GM21367 (cell line): ENCODE data around the gene UNC13C.

Source experiments
- ATAC-seq: cut with Tn5 transposase; IDR thresholded peaks from one replicate; pipeline ENCODE4 v1.9.1; 2021; ENCODE audit not compliant: unreplicated experiment

UNC13C gene

GRCh38 chr15:54109014-54109413 is 130.8 kb downstream of the UNC13C start:
- no peak for ATAC-seq

- no peak for ATAC-seq
These were observed 140.8 kb downstream of the UNC13C start for GRCh38 chr15:54119051-54119450.

GRCh38 chr15:54120949-54121463 is 142.8 kb downstream of the UNC13C start:
- ATAC-seq: no peak

- ATAC-seq: no peak
These were observed 149.3 kb downstream of the UNC13C start for GRCh38 chr15:54127574-54127973.

- ATAC-seq: no peak
These were observed 153.2 kb downstream of the UNC13C start for GRCh38 chr15:54131410-54131809.

GRCh38 chr15:54149115-54149531 is 170.9 kb downstream of the UNC13C start:
- ATAC-seq: no peak

GRCh38 chr15:54150255-54150654 is 172.0 kb downstream of the UNC13C start:
- no peak for ATAC-seq

- no peak for ATAC-seq
These were observed 180.8 kb downstream of the UNC13C start for GRCh38 chr15:54159012-54159411.

- ATAC-seq: no peak
These were observed 209.1 kb downstream of the UNC13C start for GRCh38 chr15:54187325-54187724.

GRCh38 chr15:54197995-54198394 is 219.8 kb downstream of the UNC13C start:
- ATAC-seq: no peak

- no peak for ATAC-seq
These were observed 228.5 kb downstream of the UNC13C start for GRCh38 chr15:54206586-54207321.

GRCh38 chr15:54208786-54209185 is 230.5 kb downstream of the UNC13C start:
- no peak for ATAC-seq

- ATAC-seq: no peak
These were observed 234.4 kb downstream of the UNC13C start for GRCh38 chr15:54212635-54213034.

GRCh38 chr15:54226455-54226854 is 248.2 kb downstream of the UNC13C start:
- ATAC-seq: no peak

- no peak for ATAC-seq
These were observed 249.3 kb downstream of the UNC13C start for GRCh38 chr15:54227569-54227968.

GRCh38 chr15:54250326-54250725 is 272.1 kb downstream of the UNC13C start:
- ATAC-seq: no peak

GRCh38 chr15:54256190-54256589 is 277.9 kb downstream of the UNC13C start:
- no peak for ATAC-seq

GRCh38 chr15:54273928-54274327 is 295.7 kb downstream of the UNC13C start:
- no peak for ATAC-seq

GRCh38 chr15:54277834-54278233 is 299.6 kb downstream of the UNC13C start:
- ATAC-seq: no peak

GRCh38 chr15:54280726-54281125 is 302.5 kb downstream of the UNC13C start:
- no peak for ATAC-seq

GRCh38 chr15:54282228-54282836 is 304.1 kb downstream of the UNC13C start:
- no peak for ATAC-seq

GRCh38 chr15:54288049-54288448 is 309.8 kb downstream of the UNC13C start:
- no peak for ATAC-seq
